GM19035 (cell line): Measurements from ENCODE around the gene IL17B.

ENCODE experiments used
- ATAC-seq: cut with Tn5 transposase; IDR thresholded peaks from one replicate; pipeline ENCODE4 v1.9.1; 2021; ENCODE audit not compliant: unreplicated experiment

Gene IL17B, protein sequence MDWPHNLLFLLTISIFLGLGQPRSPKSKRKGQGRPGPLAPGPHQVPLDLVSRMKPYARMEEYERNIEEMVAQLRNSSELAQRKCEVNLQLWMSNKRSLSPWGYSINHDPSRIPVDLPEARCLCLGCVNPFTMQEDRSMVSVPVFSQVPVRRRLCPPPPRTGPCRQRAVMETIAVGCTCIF

DNA sequence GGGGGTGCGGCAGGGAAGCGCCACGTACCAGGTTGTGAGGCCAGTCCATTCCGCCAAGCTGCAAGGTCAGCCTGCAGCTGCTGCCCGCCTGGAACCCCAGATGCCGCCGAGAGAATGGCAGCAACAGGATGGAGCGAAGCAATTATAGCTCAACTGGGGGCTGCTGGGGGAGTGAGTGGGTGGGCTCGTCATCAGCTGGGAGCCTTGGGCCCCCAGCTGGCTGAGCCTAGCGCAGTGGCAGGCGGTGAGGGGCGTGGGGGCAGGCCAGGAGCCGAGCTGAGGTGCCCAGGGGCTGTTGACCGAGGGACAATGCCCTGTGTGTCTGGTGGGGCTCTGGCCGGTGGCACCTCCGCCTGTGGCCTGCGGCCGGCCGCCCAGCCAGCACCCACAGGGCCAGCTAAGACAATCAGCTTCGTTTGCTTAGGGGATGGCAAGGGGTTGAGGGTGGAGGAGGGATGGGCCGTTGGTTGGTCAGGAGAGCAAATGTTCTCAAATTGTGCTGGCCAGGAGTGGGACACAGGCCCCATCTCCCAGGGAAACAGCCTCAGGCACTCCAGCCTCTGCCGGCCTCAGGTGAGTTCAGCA is at the start of gene IL17B:
IL17B (minus strand) TSS at position 116 of the 585 bp plus-strand sequence; CDS start at position 49, 67 bp downstream.
- ATAC-seq: no peak

DNA sequence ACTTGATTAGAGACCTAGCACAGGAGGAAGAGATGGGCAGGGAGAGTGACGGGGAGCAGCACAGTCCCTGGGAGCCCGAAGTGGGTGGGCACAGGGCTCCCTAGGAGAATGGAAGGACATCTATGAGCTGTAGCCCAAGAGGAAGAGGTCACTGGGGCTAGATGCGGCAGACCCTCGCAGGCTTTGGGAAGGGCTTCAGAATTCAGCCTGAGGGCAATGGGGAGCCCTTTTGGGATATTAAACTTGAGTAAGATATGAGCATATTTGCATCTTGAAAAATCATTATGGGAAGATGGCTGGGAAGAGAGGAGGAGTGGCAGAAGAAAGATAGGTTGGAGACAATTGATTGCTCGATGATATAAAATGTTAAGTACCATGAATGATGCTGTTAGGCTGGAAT is 48.9 kb upstream of the IL17B start:
- no peak for ATAC-seq

DNA sequence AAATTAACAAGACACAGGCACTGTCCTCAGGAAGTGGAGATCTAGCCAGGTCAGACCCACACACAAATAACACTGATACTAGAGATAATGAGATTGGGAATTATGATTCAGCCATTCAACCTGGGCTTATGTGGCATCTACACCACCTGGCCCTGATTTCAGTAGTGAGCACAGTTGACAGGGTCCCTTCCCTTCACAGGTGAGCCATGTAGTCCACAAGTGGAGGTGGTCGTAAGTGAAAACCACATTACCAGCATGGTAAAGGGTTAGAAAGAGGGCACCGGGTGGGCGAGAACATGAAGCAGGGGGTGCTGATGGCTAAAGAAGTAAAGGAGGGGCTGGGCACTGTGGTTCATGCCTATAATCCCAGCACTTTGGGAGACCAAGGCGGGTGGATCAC is 48.3 kb upstream of the IL17B start:
- no peak for ATAC-seq

DNA sequence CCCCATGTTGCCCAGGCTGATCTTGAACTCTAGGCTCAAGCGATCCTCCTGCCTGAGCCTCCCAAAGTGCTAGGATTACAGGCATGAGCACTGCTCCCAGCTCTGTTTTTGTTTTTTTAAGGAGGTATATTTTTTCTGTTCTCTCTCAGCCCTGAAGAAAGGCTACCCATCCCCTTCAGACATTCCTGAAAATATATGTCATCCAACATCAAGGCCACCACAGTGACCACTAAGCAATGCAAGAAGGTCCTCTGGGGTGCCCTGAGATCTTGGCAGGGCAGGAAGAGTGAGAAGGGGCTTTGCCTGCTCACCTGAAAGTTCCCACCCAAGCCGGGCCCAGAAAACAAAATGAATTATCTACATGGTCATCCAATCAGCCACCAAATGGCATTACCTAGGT is 47.8 kb upstream of the IL17B start:
- no peak for ATAC-seq

DNA sequence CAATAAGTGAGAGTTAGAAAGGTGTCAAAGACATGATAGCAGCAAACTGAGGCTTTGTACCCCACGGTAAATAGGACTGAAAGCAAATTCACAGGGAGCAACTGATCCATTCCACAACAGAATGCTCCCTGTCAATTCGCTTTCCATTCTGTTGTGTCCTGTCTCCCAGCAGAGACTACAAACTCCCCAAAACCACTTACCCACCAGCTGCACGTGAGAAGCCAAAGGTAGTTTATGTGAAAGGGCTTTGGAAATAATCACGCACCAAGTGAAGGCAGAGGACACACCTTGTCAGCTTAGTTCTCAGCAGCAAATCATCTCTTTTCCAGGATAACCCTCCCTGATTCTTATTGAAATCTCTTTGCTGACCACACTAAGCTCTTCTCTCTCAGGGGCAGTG is 46.6 kb upstream of the IL17B start:
- no peak for ATAC-seq

DNA sequence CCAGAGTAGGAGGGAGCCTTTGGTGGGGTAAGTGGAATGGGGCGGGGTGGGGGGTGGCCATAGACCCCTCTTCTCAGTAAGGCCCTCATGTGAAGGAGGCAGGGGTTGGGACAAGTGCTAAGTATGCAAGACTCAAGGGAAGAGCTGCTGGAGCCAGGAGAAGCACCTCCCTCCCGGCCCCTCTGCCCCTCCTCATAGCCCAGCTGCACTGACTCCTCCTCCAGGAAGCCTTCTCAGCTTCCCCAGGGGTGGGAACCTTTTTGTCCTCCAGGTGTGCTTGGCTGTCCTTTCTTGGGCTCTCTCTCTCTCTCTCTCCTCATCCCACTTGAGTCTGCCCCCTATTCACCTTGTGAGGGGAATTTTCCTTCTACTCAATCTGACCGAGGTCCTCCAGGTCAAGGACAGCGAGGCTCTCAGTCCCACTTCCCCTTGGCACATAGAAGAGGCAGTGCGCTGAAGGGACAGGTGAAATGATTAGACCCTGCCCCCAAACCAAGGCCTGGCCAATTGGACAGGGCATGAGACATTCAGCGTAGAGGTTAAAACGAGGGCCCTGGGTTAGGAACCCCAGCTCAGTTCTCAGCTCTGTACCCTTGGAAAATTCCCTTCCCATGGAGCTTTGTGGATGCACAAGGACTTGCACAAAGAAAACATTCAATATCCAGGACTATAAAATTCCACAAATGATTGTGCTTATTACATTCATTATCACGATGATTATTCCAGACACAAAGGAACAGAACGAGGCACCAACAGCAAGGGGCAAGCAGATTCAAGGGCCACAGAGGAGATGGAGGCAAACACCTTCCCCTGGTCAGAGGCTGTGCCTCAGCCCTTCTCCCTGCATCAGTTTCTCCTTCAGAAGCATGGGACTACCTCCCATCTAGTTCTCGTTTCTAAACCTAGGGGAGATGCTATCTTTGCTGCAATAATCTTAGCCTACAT is 45.6 kb upstream of the IL17B start:
- ATAC-seq: no peak

DNA sequence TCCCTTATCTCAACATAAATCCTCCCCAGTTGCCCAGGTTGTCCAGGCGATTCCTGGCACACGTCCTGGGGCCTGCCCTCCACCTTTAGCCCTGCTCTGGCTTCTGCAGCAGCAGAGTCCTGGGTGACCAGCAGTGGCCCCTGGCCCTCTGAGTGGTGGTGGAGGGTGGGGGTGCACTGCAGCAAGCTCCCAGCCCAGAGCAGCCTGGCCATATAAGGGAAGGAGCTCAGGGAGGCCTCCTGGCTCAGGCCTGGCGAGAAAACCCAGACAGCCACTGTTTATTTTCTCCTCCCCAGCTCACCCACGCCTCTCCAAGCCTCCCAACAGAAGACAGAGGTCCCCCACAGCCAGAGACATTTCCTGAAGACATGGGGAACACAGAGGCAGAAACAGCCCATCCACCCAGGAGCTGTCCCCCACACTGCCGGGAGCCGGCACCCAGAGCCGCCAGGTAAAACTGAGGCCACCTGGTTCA is 44.7 kb upstream of the IL17B start:
- ATAC-seq: no peak

DNA sequence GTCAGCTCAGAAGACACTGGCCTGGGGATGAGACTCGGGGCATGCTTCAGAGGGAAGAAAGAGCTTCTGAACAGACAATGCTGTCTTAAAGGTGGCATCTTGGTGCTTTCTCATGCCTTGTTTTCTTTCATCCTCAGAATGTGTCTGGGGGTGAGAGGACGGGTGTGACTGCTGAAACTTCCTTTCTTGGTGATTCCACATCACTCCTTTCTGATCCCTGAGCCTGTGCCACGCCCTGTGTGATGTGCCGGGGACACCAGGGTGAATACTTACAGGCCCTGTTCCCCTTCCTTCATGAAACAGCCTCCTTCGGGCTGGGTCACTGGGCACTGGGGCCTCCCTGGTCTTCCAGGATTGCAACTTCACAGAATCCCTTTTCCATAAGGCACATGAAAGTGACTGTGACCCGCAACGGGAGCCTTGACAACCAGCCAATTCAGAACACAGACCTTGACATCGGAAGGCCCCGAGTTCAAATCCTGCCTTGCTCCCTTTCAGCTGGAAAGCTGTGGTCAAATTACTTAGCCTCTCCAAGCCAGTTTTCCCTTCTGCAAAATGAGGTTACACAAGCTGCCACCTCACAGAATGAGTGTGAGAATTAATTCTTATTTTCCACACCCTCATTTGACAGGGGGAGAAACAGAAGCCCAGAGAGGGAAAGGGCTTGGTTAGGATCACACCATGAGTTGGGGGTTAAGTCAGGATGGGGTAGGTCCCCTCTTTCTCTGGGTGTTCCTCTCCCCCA is 44.1 kb upstream of the IL17B start:
- ATAC-seq: no peak

DNA sequence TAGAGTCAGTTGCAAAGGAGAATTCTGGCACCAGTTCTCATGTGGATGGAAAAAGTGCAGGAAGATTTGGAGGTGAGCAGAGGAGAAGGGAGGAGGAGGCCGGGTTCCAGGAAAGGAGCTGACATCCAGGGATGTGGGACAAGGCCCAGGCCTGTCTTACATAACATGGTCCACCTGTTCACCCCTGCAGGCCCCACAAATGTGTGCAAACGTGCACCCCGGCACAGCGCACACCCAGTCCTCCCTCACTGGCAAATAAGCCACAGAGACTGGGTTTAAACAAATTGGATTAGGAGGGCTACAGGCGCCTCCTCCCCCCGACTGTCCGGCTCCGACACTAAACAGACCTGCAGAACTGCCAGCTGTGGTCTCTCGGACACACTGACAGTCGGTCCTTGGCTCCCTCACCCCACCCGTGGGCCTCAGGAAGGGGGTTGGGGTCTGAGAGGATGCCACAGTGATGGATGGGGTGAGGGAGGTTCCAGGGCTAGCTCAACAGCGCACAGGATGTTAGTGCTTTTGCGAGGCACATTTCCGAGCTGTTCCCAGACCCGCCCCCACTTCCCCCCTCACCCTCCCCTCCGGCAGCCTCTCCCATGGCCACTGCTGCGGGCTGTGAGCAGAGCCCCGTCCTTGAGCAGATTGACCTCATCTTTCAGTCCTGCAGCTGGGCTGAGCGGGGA is 43.4 kb upstream of the IL17B start:
- ATAC-seq: no peak

DNA sequence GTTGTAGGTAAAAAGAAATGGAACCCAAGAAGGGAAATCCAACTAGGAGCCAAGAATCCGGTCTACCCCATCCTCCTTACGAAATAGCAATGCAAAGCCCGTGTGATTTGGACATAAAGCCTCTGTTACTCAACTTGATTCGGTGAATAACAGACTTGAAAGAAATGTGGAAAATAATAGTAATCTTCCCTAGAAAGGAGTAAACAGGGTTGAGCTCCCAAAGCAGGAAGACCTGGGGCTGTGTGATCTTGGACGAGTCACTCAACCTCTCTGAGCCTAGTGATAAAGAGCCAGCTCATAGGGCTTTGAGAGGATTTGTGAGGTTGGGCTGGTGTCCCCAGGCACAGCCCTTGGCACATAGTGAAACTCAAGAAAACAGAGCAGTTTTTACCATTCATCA is 42.7 kb upstream of the IL17B start:
- no peak for ATAC-seq

DNA sequence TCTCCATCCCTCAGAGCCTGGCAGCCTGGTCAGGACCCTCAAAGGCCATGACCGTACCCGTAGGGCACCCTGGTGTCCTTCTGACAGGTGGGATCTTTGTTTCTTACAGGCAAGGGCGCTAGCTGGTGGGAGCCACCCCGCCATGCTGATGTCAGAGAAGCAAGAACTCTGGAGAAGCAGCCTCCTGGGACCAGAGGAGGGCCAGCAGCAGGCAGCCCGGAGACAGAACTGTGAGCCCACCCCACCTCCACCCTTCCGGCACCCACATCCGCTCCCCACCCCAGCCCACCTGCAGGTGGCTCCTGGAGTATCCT is 42.2 kb upstream of the IL17B start:
- no peak for ATAC-seq

DNA sequence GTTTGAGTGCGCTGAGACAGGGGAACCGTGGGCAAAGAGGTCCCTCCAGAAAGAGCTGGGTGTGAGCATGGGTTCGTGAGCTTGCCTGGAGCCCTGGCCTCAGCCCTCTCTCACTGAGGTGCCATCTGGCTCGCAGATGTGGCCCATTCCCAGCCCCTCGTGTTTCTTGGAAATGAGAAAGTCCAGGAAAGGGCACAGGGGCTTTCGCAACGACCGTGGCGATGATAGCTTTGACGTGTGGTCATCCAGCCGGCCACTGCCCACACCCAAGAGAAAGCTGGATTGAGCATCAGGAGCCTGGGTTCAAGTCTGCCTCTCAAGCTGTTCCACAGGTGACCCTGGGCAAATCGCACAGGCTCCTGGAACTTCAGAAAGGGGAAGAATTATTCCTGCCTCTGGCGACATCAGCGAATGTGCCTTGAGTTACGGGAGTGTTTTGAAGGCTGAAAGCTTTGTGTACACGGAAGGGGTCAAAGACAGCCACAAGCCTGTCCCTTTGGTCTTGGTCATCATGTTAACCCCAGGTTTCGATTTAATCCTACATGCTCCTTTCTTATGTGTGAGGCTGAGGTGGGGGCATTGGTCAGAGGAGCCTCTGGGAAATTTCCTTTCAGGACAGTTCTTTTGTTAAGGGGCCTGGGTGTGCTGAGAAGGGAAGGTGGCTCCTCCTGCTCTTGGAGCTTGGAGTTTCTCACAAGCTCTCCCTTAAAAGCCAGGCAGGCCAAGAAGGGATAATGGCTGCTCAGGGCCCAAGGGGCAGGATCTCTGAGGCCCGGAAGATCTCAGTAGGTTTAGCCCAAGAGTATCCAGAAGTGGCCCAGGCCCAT is 41.7 kb upstream of the IL17B start:
- no peak for ATAC-seq

DNA sequence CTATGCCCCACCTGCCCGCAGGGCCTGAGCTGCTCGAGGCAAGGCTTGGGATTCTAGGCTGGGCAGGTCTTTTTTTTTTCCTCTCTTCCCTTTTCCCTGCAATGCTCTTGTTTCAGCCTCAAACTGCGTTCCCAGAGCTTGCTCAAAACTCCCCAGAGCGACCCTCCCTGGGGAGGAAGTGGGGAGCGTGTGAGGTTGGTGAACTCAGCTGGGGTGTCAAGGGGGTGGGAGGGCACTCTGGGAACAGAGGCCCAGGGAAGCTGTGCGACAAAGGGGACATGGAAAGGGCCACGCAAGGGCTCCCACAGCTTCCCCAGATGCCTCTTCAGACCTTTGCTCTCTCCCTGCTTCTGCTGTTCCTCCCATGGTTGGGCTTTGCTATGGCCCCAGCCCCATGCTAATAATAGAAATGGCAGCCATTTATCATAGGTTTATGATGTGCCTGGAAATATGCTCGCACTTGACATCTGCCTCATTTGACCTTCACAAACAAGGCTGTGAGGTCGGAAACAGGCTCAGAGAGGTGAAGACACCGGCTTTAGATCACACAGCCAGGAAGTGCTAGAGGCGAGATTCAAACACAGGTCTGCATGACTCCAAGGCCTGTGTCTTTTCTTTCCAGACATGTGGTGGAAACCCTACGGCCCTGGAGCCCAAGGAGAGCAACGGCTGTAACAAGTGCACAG is 40.9 kb upstream of the IL17B start:
- ATAC-seq: no peak

DNA sequence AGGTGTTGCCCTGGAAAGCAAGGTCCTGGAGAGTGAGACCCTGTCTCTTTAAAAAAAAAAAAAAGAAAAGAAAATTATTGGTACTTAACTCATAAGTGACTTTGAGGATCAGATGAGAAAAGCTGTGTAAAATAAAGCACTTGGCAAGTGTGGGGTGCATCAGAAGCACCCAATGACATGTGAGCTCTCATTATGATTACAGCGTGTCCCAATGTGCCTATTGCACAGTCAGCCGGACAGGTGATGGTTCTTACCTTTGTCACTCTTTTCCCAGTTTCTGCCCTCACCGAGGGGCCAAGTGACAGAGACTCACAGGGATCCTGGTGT is 40.4 kb upstream of the IL17B start:
- no peak for ATAC-seq

DNA sequence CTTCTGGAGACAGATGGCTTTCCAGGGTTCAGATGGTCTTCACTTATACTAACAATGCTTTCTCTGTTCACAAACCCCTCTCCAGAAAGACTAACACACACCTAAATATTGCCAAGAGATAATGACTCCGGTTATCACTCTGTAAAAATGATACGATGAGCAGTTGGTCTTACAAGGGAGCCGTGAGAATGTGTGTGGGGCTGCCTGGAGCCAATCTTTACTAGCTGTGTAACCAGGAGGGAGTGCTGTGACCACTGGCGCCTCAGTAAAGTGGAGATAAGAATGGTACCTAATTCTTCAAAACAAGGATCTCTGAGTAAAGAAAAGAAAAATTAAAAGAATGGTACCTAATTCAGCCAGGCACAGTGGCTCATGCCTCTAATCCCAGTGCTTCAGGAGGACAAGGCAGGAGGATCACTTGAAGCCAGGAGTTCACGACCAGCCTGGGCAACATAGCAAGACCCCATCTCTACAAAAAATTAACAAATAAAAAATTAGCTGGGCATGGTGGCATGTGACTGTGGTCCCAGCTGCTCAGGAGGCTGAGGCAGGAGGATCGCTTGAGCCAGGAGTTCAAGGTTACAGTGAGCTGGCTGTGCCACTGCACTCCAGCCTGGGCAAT is 39.9 kb upstream of the IL17B start:
- ATAC-seq: no peak

DNA sequence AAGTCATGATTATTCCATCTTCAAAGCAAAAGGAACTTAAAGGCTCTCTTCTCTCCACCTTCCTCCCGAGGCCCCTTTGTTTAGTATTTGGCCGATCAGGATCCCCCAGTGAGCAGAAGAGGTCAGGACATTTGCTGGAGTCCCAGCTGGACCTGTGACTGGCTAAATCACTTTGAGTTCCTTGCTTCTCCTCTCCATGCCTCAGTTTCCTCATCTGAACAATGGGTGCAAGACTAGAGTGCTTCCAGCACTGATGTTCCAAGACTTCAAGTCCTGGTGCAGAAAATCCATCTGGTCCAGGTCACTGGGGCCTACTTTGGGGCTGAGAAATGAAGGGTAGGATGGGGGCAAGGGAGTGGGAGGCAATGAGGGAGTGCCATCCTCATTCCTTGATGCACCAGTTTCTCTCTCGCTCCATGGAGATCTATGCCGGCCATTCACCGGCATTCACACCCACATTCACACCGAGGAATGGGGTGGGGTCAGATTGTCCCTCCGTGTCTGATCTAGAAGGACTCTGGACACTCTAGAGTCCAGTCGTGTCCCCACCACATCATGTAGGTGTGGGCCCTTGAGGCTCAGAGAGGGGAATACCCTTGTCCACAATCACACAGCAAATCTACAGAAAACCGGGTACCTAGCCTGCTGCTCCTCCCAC is 38.7 kb upstream of the IL17B start:
- no peak for ATAC-seq

DNA sequence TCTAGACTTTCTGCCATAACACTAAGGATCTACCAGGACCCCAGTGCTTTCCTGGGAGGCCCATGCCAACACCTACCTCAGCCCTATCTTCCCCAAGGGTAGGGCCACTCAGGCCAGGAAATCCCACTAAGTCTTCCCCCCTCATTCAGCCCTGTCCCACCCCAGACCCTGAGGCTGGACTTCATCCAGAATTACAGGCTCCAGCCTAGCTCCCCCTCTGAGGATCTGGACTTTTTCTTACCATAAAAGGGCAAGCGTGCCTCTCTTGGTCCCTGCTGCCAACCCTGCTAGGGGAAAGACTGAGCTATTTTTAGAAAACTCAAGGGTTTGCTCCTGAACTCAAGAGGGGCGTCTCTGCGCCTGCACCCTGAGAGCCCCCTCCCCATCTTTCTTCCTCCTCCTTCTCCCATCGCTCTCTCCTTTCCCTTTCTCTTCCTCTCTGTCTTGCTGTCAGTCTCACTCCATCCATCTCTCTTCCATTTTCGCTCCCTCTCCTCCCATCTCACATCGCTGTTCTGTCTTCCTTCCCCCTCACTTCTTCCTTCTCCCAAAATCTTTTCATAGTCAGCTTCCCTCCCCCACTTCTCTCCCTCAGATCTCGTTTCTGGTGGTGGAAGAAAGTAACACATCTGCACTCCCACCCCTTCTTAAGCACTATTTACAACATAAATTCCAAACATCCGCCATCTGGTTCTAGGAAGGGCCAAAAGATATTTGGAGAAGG is 38.1 kb upstream of the IL17B start:
- ATAC-seq: no peak
